Glomerular visceral epithelial cell (primary cell): Measurements from ENCODE around the gene MREG.

Experiments used
- DNase-seq: peaks from one replicate; pipeline ENCODE4 v3.0.0-alpha.2; 2016; ENCODE audit errors: extremely low spot score

The MREG gene

DNA sequence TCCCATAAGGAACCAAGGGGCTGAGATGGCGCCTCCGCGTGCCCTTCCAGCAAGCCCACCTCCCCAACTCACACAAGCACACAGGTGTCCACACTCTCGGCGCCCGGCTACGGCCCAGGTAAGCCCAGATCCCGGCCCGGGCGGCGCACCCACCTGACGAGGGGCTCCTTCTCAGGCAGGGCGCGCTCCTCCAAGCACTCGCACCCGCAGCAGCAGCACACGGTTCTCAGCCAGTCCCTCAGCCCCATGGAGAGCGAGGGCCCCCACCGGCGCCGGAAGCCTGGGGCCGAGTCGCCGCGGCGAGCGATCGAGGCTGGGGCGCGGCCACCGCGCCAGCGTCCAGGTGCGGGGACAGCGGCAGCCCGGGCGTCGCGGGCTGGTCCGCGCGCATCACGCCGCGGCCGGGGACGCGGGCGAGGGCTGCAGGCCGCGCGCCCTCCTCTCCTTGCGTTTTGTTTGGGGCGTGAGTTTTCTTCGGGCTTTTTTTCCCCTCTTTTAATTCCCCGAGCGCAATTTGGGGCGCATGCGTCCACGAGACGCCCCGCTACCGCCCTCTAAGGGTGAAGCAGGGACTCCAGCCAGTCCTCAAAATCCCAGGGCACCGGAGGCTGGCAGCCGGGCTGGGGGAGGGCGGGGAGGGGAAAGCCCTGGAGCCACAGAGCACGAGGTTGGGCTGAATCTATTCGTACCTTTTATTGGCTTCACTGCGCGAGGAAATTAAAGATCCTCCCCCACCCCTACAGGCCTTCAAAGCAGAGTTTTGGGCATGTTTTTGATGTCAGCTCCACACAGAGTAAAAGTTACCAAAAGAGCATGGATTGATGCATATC, at the start of gene MREG:
Gene MREG, minus strand, starts transcription at position 472 of the 830 bp plus-strand sequence. Its CDS starts 224 bp downstream, at position 248.
- peak; percentile 83 for DNase-seq

- no peak for DNase-seq
Measured at GRCh38 chr2:216059233-216059834, 46.0 kb upstream of the MREG start.

- peak; percentile 99 for DNase-seq
Measured at GRCh38 chr2:216057688-216058193, 44.4 kb upstream of the MREG start.

DNA sequence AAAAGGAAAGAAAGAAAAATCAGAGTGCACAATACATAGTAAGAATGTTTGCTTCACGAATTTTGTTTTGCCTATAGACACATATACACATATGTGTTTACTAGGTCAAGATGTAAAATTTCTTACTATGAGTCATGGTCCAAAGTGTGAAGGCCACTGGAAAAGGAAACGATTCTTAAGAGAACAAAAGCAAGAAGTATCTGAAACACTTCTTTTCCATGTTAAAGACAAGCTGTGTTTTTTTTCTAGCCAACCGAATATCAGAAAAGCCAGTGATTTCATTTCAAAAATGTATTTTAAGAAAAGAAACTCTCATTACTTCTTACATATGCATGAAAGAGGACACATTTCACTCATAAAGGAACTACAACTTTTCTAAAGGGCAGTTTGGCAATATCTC, 43.4 kb upstream of the MREG start:
- no peak for DNase-seq

- no peak for DNase-seq
Measured at GRCh38 chr2:216055680-216056079, 42.3 kb upstream of the MREG start.

DNA sequence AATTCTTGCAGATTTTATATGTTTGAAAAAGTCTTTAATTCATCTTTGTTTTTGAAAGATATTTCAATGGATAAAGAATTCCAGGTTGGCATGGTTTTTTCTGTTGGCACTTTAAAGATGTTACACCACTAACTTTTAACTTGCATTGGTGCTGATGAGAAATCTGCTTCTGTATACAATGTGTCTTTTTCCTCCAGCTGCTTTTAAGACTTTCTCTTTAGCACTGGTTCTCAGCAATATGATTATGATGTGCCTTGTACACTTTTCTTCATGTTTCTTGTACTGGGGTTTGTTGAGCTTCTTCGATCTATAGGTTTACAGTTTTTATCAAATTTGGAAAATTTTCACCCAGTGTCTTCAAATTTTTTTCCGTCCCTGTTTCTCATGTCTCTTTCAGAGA, 39.1 kb upstream of the MREG start:
- no peak for DNase-seq

DNA sequence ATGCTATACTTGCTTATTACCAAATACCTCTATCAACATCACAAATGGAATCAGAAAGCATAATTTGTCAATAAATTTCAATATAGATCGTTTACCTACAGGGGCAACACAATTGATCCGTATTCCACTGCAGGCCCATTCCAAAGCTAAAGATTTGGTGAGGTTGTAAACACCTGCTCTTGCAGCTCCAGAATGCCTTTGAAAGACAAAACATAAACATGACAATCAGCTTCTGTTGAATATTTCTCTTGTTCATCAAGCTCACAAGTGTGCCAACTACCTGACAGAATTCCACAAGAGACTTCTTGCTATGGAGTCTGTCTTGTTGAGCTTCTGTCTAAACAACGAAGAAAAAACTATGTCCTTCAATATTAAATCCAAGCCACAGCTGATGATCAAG, 38.0 kb upstream of the MREG start:
- no peak for DNase-seq

- DNase-seq: no peak
Measured at GRCh38 chr2:216049452-216049851, 36.1 kb upstream of the MREG start.

GRCh38 chr2:216047397-216047796, 34.0 kb upstream of the MREG start:
- no peak for DNase-seq

- no peak for DNase-seq
Measured at GRCh38 chr2:216044883-216045486, 31.6 kb upstream of the MREG start.

DNA sequence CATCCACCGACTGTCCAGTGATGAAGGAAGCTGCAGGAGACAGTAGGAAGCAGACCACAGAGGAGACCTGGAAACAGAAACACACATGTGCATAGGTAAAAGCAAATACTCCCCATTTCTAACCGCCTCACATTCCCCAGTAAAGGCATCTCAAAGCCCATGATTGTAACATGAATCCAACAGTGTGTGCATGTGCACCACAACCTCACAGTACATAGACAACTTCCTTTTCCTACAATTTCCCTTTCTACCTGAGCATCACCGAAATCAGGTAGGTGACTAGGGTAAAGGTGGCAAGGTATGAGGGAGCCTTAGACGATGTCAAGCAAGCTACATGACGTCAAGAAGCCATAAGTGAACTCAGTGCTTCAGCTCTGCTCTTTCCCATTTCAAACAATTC, 30.6 kb upstream of the MREG start:
- DNase-seq: no peak

DNA sequence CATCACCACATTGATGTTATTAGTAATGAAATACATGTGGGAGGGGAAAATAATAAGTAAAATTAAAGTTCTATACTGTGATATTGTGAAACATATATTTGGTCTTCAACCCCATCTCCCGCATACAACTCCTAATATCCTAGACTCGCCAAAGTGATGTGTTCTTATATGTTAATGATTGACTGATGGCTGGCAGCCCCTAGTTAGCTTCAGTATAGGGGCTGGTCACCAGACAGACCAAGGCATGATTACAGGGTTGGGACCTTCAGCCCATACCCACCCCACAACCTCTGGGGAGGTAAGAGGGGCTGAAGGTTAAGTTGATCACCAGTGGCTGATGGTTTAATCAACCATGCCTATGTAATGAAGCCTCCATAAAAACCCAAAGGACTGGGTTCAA, 28.1 kb upstream of the MREG start:
- no peak for DNase-seq

DNA sequence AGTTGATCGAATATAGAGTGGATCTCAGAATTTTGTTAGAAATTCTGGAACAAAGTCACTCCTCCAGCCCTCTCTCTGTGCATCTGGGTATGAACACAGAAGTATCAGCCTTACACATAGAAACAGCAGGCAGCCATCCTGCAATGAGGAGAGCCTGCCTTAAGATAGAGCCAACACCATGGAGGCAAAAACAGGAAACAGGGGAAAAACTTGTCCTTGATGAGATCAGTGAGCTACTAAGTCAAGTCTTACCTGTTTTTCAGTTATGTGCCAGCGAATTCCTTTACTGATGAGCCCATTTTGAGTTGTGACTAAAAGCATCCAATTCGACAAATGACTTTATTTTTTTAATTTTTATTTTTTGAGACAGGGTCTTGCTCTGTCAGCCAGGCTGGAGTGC, 26.6 kb upstream of the MREG start:
- DNase-seq: no peak

DNA sequence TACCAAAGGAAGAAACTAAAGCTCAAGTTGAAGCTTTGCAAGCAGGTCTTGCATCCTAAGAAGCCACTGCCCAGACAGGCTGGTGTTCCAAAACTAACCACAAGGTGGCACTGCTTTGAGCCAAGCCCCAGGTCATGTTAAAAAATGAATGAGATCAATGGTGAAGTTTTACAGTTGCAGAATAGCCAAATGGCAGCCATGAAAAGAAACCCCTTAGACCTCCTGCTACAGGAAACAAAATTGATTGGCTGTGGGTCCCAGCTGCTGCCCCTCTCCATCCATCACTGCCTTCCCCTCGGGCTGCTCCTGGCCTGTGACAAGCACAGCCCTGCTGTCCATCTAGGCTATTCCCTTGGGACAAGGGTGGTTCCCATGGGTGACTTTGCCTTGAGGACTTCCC, 20.7 kb upstream of the MREG start:
- peak; percentile 78 for DNase-seq

DNA sequence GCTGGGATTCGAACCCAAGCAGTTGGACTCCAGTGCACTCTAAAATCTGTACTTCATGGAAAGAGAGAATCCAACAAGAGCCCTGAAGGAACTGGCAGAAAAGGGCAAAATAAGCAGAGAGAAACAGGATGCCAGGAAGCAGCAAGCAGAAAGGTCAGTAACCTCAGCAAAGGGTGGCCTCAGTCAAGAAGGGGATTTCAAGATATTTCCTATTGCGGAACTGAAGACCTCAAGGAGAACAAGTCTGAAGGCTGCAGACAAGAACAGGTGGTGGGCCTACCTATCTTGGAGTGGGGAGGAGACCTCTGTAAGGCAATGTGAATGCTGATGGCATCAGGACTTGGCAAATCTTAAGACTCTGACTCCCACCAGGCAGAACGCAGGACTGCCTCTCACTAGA, 20.1 kb upstream of the MREG start:
- DNase-seq: no peak

GRCh38 chr2:216031960-216032689, 18.8 kb upstream of the MREG start:
- no peak for DNase-seq

DNA sequence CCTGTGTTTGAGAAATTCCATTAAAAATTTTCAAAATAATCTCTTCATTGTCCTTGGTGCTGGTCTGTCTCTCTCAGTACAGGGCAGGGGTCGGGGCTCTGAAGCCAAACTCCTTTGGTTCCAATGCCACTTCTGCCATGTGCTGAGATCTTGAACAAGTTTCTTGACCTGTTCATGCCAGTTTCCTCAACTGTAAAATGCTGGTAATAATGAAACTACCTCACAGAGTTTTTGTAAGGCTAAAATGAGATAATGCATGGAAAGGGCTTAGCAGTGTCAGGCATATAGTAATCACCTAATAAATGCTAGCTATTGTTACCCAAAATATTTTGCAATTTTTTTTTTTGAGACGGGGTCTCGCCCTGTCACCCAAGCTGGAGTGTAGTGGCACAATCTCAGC, 16.9 kb upstream of the MREG start:
- DNase-seq: no peak

GRCh38 chr2:216029416-216030129, 16.2 kb upstream of the MREG start:
- DNase-seq: peak; percentile 35

- no peak for DNase-seq
Measured at GRCh38 chr2:216024779-216025336, 11.5 kb upstream of the MREG start.

- DNase-seq: peak; percentile 55
Measured at GRCh38 chr2:216023055-216023648, 9.8 kb upstream of the MREG start.
